ENCODE results near the gene ULK4.

ULK4 gene

GRCh38 chr3:41627477-41628087, 334.3 kb downstream of the ULK4 start:
- DNase-seq = no peak

- no peak for DNase-seq
Measured at GRCh38 chr3:41612853-41613252, 349.1 kb downstream of the ULK4 start.

DNA sequence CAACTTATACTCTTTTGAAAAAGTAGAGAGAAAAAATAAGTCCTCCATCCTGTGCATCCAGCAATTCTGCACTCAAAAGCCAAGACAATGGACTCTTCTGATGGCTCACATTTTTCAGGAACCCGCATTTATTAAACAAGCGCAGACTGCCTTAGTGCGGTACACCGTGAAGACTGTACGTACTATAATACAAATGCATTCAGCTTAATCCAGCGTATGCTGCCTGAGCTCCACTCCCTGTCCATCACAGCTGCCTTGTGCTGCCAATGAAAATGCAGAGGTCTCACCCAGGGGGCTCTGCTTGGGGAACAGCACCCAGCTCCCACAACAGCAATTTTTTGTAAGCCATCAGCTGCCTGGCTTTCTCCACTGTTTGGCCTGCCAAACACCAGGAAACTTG, 350.9 kb downstream of the ULK4 start:
- DNase-seq = no peak

DNA sequence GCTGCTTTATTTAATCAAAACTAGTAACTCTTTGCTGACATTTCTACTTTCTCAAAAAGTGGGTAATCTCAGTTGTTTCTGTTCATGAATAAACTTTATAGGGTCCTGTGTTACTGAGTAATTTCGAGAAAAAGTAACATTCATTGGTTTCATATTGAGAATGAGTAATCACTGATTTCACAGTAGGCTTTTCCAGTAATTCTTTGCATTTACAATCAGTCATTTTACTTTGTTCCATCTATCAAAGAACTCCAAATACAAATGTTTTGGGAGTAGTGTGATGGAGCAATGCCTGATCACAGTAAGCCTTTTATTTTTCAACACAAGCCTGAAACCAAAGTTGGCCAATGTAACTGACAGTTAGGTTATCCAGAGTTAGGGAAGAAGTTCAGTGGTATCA, 353.6 kb downstream of the ULK4 start:
- DNase-seq = no peak

DNA sequence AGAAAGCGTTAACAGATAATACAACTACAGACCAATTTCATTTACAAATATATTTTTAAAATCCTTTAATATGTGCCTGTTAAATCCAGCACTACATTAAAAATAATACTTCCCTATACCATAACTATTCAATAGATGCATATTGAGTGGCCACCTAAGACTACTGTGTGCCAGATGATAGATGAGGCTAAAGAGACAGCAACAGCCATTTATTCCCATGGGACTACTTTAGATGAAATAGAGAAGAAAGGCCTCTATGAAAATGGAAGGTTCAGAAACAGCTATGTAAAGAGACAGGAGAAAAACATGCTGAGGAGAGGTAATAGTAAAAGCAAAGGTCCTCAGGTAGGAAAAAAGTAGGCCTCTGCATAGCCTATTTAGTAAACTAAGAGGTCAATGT, 358.1 kb downstream of the ULK4 start:
- no peak for DNase-seq

DNA sequence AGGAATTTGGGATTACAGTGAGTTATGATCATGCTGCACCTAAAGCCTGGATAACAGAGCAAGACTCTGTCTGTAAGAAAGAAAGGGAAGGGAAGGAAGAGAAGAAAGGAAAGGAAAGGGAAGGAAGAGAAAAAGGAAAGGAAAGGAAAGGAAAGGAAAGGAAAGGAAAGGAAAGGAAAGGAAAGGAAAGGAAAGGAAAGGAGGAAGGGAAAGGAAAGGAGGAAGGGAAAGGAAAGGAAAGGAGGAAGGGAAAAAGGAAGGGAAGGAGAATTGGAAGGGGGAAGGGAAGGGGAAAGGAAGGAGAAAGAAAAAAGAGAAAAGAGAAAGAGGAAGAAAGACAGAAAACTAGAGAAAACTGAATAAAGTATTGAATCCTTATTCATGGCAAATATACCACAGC, 359.8 kb downstream of the ULK4 start:
- DNase-seq = no peak

DNA sequence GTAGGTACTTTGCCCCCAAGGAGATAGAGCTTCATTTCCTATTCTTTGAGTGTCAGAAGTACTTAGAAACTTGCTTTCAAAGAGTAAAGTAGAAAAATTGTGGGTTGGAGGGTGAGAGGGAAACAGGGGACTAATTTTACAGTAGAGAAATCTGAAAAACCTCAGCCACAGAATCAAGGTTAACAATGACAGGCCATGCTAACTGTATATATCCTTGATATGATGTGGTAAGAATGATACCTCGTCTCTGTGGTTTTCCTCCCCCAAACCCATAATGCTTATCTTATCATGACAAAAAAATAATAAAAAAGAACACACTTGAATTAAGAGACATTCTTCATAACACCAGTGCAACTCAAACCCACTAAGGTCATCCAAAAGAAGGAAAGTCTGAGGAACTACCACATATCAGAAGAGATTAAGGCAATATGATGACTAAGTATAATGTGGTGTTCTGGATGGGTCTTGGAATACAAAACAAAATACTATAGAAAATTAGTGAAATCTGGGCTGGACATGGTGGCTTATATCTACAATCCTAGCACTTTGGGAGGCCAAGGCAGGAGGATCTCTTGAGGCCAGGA, 360.4 kb downstream of the ULK4 start:
- DNase-seq = no peak

GRCh38 chr3:41600616-41601015, 361.3 kb downstream of the ULK4 start:
- no peak for DNase-seq

- DNase-seq = no peak
Measured at GRCh38 chr3:41599127-41599484, 362.8 kb downstream of the ULK4 start.

DNA sequence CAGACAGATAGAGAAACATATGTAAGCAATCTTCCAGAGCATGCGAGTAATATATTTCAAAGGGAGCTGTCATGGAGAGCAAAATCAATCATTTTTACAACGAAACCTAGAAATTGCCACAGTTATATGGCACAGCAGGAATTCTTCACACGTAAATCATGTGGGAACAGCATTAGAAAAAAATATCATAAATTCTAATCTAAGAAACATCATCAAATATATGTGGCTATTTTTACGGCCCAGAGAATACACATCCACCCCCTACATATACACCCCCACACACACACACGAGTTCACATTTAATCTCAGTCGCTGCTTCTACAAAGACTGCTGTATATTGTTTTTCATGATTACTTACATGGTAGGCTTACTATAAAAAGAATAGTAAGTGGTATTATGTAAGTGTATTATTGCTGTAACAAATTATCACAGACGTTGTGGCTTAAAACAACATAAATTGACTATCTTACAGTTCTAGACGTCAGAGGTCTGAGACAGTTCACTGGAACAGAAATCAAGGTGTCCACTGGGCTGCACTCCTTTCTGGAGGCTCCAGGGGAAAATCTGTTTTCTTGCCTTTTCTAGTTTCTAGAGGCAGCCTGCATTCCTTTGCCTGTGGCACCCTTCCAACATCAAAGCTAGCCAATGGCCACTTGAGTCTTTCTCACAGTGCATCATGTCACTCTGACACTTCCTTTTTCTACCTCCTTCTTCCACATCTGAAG, 363.3 kb downstream of the ULK4 start:
- DNase-seq = no peak

DNA sequence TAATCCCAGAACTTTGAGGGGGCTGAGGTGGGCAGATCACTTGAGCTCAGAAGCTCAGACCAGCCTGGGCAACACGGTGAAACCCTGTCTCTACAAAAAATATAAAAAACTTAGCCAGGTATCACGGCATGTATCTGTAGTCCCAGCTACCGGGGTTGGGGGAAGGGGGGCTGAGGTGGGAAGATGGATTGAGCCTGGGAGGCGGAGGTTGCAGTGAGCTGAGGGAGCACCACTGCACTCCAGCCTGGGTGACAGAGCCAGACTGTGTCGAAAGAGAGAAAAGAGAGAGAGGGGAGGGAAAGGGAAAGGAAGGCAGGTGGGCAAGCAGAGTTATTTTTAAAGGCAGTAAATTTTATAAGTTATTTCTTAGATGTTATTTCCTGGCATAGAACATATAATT, 368.1 kb downstream of the ULK4 start:
- DNase-seq = no peak

GRCh38 chr3:41592753-41593510, 369.0 kb downstream of the ULK4 start:
- DNase-seq = no peak

- no peak for DNase-seq
Measured at GRCh38 chr3:41583014-41583413, 378.9 kb downstream of the ULK4 start.

DNA sequence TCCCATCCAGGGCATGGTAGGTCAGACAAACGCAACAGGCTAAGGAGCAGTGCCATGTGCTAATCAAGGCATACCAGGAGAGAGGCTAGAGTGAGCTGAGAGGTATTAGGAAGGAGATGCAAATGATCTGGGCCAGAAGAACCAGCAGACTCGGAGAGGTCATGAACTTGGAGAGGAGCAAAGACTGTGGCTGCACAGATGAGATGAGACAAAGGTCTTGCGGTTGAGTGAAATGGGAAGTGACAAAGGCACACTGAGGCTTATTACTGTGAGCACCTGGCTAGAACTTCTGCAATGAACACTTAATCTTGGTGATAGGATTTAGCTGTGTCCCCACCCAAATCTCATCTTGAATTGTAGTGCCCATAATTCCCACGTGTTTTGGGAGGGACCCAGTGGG, 380.2 kb downstream of the ULK4 start:
- no peak for DNase-seq

GRCh38 chr3:41580274-41580959, 381.5 kb downstream of the ULK4 start:
- DNase-seq = no peak

DNA sequence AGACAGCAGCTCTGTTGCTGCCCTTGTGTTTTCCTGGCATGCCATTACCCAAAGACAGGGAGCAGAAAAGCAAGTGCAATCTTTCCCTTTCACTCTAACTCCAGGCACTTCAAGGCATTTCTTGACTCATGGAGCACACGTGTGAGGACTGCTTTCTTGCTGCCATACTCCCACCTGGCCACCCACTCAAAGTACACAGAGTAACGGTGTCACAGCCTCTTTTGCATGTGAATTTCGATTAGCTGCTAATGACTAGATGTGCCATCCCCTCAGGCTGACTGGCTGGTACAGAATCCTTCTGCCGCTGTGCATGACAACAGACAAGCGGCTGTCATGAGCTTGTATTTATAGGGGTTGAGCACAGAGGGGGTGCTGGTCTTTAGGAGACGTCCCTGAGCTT, 382.0 kb downstream of the ULK4 start:
- DNase-seq = no peak

DNA sequence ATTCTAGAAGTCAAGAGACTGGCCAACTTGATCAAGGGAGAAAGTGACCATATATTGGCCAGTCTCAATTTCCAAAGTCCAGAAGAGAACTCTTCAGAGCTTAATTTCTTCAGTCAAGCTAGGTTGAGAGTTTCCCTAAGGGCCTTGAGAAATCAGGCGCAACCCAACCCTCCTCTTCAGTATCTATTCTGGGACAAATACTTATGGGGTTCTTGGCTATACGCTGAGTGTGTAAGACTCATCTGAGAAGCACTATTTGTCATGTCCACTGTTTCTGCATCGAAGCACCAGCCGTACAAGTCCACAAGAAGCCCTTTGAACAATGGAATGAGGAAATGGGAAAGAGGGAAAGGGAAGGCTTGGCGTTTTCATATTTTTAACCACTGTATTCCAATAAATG, 383.1 kb downstream of the ULK4 start:
- DNase-seq = no peak

DNA sequence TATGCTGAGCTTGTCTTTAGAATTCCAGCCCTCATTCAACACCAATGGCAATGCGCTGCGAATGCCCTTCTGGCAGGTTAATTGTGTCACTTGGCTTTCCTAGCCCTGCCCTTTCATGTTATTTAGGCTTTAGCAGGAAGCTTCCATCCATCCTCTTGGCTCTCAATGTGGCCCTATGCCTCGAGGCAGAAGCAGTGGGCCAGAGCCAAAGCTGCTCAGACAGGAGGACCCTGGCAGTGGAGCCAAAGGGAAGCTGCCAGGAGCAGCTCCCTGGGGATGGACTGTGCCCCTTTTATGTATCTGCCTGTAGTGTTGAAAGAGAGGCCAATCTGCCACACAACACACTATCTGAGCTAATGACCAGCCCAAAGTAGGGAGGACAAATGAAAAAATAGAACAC, 386.2 kb downstream of the ULK4 start:
- no peak for DNase-seq

DNA sequence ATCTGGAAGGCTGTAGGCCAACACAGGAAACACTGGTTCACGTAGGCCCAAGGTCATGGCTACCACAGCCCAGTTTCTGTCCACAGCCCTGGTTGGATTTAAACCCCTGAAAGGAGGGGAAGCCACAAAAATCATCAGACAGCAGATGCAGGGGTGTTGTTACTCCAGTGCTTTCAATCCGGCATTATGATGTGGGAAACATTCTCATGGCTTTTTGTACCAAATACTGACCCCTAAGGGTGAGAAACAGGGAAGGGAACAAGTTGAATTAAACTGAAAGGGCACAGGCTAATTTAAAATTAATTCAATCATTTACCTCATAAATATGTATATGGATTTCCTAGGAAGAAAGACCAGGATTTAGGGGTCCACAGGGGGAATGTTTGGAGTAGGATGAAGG, 387.0 kb downstream of the ULK4 start:
- DNase-seq = no peak

GRCh38 chr3:41573591-41573990, 388.3 kb downstream of the ULK4 start:
- no peak for DNase-seq

DNA sequence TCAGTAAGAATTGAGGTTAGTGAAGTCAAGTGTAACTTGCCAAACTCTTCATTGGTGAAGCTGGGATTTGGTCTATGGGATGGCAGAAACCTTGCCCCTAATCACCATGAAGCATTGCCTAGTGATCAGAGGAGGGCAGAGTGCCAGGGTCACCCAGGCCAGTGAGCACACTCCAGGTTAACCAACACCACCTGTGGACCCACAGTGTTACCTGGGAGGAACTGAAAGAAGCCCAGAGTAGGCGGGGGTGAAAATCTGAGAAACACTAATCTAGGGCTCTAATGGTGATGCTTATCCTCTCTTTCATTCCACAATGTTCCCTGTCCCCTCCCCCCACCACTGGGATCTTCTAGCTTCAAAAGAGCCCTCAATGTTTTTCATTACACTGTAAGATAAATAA, 389.8 kb downstream of the ULK4 start:
- no peak for DNase-seq

DNA sequence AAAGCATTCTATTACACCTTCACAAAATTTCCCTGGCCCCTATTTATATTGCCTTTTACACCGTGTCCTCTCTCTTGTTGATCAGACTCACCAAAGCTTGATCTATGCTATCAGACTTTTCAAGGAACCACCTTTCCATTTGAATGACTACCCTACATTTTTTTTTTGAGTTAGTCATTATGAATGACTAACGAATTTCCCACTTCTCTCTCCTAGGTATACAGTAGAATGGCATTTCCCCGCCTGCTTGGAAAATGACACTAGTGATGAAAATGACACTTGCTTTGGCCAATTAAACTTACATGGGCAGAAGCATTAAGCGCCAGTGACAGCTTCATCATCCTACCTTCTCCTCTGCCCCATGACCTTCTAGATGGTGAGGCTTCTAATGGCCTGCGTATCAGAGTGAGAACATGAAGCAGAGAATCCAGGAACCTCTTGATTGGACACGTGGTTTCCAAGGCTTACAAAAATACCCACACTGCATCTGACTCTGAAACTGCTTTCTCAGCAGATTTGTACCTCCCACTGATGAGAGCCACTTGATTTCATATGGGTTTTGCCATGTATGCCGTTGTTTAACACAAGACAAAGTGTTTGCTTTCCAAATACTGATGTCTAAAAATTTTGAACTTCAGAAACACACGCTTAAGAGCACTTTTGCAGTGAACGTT, 392.1 kb downstream of the ULK4 start:
- DNase-seq = no peak

Measured in NCI-H510A treated with DMSO at 0.1 percent for 48 hours (cell line).